Stimulated activated CD4-positive, alpha-beta T cell treated with anti-CD3 and anti-CD28 coated beads, Interleukin-4, amount 100 ng/mL, for 48 hours (primary cell): Measurements from ENCODE around the gene KAZN.

ENCODE experiments used
- DNase-seq, 2 donors: peaks; one replicate each; pipeline ENCODE4 v3.0.0-alpha.2; 2020; ENCODE audit warnings: low read depth in 2 of 2

Gene KAZN

GRCh38 chr1:15157524-15158399 lies 559.3 kb downstream of the KAZN start:
- DNase-seq: no peak

GRCh38 chr1:15158506-15159165 lies 560.2 kb downstream of the KAZN start:
- DNase-seq: no peak

GRCh38 chr1:15159166-15159555 lies 560.7 kb downstream of the KAZN start:
- DNase-seq: no peak

- DNase-seq: no peak
These were observed 562.1 kb downstream of the KAZN start for GRCh38 chr1:15160626-15161025.

- DNase-seq: no peak
These were observed 568.9 kb downstream of the KAZN start for GRCh38 chr1:15167386-15167785.
